ENCODE results near the gene TYW1.
"Not testable (repeated sequence)": the region's sequence is repeated elsewhere in the genome, so short reads cannot be mapped to it uniquely, and the experiment has no call there.

The TYW1 gene

DNA sequence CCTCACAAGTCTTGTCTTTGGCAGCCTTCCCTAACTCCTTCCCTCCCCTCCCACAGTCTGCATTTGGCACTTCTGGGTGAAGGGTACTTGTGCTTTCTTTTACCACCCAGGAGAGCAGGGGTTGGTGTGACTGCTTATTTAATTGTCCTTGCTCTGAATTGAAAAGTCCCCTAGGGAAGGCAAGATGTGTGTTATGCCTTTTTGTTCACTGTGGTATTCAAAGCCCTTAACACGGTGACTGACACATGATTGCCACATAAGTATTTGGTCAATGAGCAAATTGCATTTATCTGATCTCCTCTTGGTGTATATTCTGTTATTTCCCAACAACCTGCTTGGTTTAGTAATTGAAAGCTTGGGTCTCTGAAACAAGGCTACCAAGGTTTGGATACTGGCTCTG, 134.1 kb downstream of the TYW1 start:
- DNase-seq (ENCODE audit: low read depth in 2 of 2): not testable (repeated sequence)

DNA sequence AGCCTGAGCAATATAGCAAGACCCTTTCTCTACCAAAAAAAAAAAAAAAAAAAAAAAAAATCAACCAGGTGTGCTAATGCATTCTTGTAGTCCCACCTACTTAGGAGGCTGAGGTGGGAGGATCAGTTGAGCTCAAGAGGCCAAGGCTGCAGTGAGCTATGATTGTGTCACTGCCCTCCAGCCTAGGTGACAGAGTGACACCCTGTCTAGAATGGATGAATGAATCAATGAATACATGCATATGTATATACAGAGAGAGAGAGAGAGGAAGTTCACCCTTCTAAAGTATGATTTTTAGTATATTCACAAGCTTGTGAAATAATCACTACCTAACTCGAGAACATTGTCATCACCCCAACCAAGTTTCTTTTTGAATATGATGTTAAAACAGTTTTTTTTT, 138.3 kb downstream of the TYW1 start:
- DNase-seq (ENCODE audit: low read depth in 2 of 2): not testable (repeated sequence)

DNA sequence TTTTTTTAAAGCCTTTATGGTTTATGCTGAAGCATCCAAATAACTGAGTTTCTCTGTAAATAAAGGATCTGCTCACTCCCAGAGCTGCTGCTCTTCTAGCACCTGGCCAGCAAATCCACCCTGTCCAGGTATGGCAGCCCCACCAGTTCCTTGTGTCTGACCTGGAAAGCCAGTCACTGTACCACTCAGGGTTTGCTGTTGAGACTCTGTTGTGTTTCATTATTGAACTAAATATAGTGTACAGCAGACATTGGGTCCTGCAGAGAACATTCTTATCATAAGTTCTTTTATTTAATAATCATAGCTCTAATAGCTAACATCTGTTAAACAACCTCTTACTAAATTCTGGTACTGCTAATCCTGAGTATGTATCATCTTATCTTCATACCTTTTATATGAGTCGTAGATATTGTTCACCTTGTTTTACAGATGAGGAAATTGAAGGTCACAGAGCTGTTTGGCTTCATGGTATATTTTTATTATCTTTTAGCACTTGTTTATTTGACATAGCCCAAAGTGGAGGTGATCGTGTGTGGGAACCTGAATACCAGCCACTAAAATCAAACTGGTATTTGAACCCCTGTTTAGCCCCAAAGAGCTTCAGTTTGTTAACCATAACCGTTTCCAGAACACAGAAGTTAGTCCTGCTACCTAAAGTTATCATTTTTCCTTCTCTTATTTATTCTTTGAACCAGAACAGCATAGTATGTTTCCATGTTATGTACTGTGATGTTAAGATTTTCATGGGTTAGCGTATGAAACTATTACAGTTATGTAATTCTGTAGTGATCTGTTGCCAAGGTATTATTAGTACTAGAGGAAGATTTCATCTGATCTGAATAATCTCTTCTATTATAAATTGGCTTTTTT, 139.2 kb downstream of the TYW1 start:
- DNase-seq (ENCODE audit: low read depth in 2 of 2): not testable (repeated sequence)

DNA sequence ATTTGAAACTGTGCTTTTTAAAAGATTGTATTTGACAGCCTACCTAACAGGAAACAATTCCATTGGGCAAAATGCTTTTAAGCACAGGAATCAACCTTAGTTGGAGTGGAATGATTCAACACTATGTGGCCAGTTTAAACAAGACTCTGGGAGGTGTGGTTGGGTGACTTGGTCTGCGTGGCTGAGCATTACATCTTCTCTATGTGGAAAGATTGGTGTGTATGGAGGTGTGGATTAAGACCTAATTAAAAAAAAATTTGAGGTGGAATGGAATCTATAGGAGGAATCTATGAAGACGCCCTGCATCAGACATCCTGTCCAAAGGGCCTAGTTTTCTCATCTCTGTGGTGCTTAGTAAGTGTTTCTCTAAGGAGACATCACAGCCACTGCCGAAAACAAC, 140.9 kb downstream of the TYW1 start:
- not testable (repeated sequence) for DNase-seq (ENCODE audit: low read depth in 2 of 2)

DNA sequence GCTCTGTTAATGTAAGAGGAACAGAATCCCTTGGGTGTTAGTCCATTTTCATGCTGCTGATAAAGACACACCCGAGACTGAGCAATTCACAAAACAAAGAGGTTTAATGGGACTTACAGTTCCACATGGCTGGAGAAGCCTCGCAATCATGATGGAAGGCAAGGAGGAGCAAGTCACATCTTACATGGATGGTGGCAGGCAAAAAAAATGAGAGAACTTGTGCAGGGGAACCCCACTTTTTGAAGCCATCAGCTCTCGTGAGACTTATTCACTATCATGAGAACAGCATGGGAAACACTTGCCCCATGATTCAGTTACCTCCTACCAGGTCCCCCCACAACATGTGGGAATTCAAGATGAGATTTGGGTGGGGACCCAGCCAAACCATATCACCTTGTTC, 143.2 kb downstream of the TYW1 start:
- not testable (repeated sequence) for DNase-seq (ENCODE audit: low read depth in 2 of 2)

DNA sequence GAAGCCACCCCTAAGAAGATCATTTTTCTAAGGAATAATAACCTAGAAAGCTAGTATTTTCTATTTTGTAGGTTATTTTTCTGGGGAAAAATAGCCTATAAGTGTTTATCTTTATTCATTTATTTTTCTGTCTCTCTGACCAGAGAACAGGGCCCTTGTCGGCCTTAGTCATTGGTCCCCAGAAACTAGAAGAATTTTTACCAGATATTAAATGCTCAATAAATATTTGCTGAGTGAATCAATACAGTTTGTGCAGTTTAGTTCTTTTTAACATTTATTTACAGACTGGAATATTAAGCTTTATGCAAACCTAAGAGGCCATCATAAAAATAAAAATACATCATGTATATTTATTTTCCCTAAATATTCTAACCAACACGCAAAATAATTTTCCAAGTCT, 144.4 kb downstream of the TYW1 start:
- DNase-seq (ENCODE audit: low read depth in 2 of 2): not testable (repeated sequence)

DNA sequence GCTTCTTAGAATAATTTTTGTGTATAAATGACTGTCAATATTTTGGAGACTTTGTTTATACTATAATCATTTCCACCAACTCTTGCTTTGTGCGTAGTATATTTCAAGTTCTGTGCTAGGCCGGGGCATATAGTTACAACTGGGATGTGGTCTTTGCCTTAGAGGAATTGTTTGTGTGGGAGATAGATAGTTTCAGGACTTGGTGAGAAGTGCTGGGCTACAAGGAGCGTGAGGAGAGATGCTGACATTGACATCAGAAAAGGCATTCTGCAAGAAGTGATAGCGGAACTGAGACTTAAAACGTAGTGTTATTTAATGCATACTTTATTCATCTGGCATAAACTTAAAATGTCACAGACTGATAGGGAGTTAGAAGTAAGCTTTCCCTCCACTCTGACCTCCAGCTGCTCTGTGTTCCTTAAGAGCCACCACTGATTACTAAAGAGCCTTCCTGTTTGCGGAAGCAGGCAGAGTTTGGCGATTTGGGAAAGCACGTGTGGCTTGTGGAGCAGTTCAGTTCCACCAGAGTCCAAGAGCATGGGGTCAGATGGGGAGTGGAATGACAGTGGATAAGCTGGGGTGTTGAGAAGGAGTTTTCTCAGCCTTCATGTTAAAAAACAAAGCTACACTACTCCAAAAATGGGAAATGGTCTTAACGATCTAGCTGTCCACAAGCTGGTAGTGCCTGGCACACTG, 146.6 kb downstream of the TYW1 start:
- DNase-seq (ENCODE audit: low read depth in 2 of 2): not testable (repeated sequence)

DNA sequence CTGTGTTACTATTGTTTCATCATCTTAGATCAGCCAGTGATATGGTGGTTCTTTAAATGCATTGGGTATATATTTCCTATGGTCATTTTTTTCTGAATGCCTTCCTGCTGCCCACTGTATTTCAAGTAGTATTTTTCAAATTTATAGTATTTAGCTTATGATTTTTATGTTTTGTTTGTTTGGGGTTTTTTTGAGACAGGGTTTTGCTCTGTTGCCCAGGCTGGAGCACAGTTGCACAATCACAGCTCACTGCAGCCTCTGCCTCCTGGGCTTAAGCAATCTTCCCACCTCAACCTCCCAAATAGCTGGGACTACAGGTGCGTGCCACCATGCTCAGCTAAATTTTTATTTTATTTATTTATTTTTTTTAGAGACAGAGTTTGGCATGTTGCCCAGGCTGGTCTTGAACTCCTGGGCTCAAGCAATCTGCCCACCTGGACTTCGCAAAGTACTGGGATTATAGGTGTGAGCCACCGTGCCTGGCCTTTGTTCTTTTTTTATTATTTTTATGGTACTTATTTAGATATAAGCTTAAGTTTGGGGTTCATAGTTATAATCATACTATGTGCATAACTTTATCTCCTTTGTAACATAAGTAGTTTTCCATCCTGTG, 149.1 kb downstream of the TYW1 start:
- not testable (repeated sequence) for DNase-seq (ENCODE audit: low read depth in 2 of 2)

DNA sequence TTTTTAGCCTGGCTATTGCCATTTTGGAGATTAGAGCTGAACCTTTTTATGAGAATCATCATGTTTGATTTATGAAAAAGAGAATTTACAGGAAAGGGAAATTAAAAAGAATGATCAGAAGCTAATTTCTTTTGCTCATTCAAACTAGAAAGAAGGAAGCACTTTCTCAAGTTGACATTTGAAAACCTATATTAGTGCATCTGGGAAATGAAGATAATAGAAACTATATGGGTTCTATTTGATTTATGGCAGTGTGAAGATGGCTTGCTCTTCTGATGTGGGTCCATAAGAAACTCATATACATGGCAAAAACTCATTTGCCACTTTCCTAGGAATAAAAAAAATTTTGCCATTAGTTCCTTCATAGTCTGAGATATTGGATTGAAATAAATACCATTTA, 152.5 kb downstream of the TYW1 start:
- DNase-seq (ENCODE audit: low read depth in 2 of 2): not testable (repeated sequence)

DNA sequence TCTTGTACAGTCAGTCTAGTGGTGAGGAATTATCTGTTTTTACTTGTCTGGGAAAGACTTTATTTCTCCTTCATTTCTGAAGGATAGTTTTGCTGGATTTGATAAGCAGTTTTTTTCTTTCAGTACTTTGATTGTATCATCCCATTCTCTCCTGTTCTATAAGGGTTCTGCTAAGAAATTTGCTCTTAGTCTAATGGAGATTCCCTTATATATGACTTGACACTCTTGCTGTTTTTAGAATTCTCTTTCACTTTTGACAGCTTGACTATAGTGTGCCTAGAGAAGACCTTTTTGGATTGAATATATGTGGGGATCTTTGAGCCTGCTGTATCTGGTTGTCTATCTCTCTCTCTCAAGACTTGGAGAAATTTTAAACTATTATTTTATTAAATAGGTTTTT, 157.7 kb downstream of the TYW1 start:
- not testable (repeated sequence) for DNase-seq (ENCODE audit: low read depth in 2 of 2)

DNA sequence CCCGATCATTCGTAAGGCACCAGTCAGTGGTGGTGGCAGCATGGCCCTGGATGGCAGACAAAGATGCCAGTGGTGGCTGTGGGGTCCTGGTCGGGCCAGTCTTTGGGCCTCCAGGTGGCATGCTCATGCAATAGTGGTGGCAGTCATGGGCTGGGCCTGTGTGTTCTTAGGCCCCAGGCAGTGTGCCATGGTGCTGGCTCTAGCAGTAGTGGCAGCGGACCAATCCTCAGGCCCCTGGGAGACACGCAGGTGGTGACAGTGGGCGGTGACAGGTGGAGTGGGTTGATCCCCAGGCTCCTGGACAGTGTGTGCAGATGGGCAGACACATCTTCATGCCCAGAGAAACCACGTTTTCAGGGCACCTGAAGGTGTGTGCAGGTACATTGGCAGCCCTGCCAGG, 159.4 kb downstream of the TYW1 start:
- not testable (repeated sequence) for DNase-seq (ENCODE audit: low read depth in 2 of 2)

DNA sequence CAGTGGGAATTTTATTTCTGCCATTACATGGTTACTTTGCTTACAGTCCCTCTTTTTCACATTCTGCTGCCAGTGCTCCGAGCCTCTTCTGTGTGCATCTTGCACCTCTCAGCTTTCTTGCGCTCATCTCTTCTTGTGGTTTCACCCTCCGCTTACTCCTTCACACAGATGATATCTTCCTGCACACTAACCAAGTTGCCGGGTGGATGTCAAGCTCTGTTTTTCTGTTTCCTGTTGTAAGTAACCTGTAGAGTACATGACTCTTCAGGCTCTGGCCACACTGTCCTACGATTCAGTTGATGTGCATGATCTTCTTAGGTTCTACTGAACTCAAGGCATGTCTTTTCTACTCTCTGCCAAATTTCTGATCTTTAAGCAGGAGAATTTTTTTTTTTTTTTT, 166.7 kb downstream of the TYW1 start:
- DNase-seq (ENCODE audit: low read depth in 2 of 2): not testable (repeated sequence)

DNA sequence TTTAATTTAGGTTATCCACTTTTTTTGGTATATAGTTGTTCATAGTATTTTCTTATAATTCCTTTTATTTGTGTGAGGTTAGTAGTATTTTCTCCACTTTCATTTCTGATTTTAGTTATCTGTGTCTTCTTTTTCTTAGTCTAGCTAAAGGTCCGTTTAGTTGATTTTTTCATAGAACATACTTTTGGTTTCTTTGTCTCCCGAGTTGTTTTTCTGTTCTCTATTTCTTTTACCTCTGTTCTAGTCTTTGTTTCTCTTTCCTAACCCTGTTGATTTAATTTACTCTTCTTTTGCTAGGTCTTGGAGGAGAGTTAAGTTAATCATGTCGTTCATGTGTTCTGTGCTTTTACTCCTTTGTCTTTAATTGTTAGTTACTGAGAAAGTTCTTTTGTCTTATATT, 174.5 kb downstream of the TYW1 start:
- not testable (repeated sequence) for DNase-seq (ENCODE audit: low read depth in 2 of 2)

DNA sequence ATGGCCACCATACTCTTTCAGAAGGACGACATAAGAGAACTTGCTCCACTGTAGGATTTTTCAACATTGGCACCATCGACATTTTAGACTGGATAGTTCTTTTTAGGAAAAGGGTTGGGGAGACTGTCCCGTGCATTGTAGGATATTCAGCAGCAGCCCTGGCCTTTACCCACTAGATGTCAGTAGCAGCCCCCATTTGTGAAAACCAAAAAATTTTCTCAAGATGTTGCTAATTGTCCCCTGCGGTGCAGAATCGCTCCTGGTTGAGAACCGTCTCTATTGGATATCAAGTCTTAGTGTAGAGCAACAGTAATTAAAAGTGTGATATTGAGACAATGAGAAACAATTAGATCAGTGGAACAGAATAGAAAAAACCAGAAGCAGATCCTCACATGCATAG, 180.1 kb downstream of the TYW1 start:
- not testable (repeated sequence) for DNase-seq (ENCODE audit: low read depth in 2 of 2)

DNA sequence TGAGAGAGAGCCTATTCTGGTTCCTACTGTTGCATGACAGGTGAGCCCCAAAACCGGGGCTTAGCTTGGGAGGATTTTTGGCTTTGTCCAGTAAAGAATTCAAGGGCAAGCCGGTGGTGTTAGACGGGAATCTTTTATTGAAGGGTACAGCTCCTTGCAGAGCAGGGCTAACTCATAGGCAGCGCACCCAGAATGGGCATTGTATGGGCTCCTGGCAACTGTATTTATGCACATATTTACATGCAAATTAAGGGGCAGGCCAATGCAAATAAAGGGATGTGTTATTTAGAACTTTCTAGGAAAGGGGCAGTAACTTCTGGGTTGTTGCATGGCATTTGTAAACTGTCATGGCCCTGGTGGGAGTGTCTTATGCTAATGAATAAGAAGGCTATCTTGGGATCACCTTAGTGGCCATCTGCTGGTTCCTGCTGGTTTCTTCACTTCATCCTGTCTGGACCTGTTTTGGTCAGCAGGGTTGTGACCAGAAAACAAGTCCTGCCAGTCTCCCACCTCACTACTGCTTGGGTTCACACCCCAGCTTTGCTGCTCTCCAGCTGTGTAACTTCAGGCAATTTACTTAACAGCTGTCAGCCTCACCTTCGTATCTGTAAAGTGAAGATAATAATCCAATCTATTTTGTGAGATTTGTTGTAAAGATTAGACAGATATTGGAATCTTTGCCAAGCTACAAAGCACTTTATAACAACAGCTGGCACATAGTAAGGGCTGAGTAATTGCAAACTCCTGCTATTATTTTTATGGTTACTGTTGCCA, 182.5 kb downstream of the TYW1 start:
- DNase-seq (ENCODE audit: low read depth in 2 of 2): not testable (repeated sequence)

DNA sequence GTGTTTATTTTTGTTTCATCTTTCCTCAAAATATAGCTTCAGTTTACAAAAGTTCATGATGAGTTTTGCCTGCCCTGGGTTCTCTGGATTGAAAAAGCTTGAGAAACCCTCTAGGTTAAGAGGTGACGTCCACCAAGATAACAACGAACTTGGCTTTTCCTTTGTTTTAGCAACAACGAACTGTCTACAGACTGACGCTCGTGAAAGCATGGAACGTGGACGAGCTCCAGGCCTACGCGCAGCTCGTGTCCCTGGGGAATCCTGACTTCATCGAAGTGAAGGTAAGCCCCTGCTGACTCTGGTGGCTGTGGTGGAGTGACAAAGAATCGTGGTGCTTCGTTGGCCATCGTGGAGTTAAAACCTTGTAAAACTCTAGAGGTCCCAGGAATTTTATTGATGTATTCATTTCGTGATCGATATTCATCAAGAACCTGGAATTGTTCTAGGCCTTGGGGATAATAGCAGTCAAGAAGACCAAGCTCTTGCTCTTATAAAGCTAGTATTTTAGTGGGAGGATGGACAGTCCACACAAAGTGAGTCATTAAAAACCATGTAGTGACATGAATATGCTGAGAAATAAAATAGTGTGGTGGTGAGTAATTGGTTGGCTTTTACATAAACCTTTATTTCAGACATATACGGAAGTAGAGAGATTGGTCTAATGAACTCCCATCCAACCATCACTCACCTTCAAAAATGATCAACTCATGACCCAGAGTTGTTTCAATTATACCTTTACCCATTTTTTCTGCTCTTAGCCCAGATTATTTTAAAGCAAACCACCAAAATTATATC, 186.5 kb downstream of the TYW1 start:
- DNase-seq (ENCODE audit: low read depth in 2 of 2): not testable (repeated sequence)

DNA sequence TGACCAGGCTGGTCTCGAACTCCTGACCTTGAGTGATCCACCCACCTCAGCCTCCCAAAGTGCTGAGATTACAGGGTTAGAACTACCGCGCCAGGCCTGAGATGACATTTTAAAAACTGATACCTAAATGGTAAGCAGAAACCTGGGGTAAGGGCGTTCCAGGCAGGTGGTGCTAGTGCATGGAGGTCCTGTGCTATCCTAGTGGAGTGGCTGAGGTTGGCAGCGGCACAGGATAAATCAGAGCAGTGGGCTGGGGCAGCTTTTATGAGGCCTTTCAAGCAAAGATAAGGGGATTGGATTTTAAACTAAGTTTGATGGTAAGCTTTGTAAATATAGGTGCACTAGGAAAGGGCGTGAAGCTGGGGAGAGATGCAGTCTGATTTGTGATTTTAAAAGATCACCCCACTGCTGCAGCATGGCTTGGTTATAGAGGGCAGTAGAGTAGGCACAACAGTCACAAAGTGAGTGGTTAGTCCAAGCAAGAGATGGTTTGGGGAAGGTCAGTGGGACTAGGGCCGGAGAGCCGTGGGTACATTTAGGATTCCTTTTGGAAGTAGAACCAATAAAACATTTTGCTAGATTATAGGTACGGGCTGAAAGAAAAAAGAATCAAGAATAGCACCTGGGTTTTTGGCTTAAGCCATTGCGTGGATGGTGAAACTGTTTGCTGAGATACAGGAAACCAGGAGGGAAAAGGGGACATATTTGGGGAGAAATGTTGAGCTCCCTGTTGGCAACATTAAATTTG, 188.5 kb downstream of the TYW1 start:
- DNase-seq (ENCODE audit: low read depth in 2 of 2): not testable (repeated sequence)

DNA sequence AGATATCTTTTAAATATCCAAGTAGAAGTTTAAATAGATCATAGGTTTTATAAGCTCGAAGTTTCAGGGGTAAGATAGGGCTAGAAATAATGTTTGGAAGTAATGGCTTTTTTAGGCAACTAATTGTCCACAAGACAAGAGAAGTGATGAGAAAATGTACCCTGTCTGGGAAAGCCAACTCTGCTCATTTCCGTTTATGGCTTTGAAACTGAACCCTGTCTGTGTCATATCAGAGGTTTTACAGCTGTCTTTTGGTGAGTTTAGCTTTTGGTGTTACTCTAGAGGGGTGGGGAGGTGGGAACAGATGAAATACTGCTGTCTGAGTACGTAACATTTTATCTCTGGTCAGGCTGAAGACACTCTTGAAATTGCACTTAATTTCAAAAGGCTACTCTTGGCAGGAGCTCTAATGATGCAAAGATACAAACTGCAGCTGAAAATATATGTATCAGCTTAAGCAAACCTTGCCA, 189.1 kb downstream of the TYW1 start:
- not testable (repeated sequence) for DNase-seq (ENCODE audit: low read depth in 2 of 2)

DNA sequence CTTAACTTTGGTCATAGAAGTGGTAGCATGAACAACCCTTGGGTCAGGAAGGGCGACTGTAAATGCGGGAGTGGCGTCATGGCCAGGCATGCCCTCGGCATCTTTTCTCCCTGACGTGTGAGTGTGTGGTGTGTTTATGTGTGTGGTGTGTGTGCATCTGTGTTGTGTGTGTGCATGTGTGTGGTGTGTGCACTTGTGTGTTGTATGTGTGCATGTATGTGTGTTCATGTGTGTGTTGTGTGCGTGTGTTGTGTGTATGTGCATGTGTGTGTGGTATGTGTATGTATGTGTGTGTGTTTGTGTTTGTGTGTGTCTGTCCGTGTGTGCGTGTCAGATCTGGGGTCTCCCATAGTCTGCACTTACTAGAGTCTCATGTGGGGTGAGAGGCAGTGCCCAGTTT, 192.5 kb downstream of the TYW1 start:
- not testable (repeated sequence) for DNase-seq (ENCODE audit: low read depth in 2 of 2)

All from stimulated activated CD8-positive, alpha-beta memory T cell treated with anti-CD3 and anti-CD28 coated beads, Interleukin-7, amount 100 ng/mL, for 4 hours (primary cell).